Ovary (tissue), 3 donors: ENCODE results near the gene GUCD1.

Source experiments
- CTCF ChIP-seq, 3 donors: fragments of 450-650 bp in 2 of 3; fragments of 200-600 bp in 1 of 3; IDR thresholded peaks; one replicate each; pipeline versions ENCODE4 v1.5.1 to v1.8.0; 2016 to 2022; ENCODE audit warnings: antibody characterized with exemption in 3 of 3, mild to moderate bottlenecking in 1 of 3
- EP300 ChIP-seq: sonication (generic); formaldehyde crosslinking; IDR thresholded peaks from one replicate; pipeline ENCODE4 v1.6.1; 2017; ENCODE audit warnings: antibody characterized with exemption
- donor health status: DM: no; HTN: no; CAD: no.

GRCh38 chr22:24514241-24515026 lies 40.5 kb downstream of the GUCD1 start:
- TF ChIP-seq CTCF (IDR thresholded peaks at IDR 0.05) = no peak
- TF ChIP-seq EP300 = no peak
